NCI-H1105 treated with DMSO at 0.1 percent for 48 hours (cell line): ENCODE measurements around the gene CPNE4.
"Not testable (repeated sequence)": the region's sequence is repeated elsewhere in the genome, so short reads cannot be mapped to it uniquely, and the experiment has no call there.

Source experiments
- DNase-seq: peaks from one replicate; lab custom pipeline; 2025; lab: John Stamatoyannopoulos, UW

CPNE4 gene

GRCh38 chr3:132034486-132035464 is at the start of gene CPNE4:
TSS of gene CPNE4 (minus strand) at chr3:132035014.
- DNase-seq = peak; percentile 94

GRCh38 chr3:132083583-132084279 is 48.9 kb upstream of the CPNE4 start:
- DNase-seq = no peak

- DNase-seq = no peak
Observed at GRCh38 chr3:132083159-132083558, 48.3 kb upstream of the CPNE4 start.

- no peak for DNase-seq
Observed at GRCh38 chr3:132079147-132079546, 44.3 kb upstream of the CPNE4 start.

GRCh38 chr3:132073771-132074170 is 39.0 kb upstream of the CPNE4 start:
- no peak for DNase-seq

GRCh38 chr3:132071043-132071442 is 36.2 kb upstream of the CPNE4 start:
- peak; percentile 79 for DNase-seq

GRCh38 chr3:132064114-132064513 is 29.3 kb upstream of the CPNE4 start:
- no peak for DNase-seq

GRCh38 chr3:132062535-132062934 is 27.7 kb upstream of the CPNE4 start:
- DNase-seq = no peak

GRCh38 chr3:132055872-132056271 is 21.1 kb upstream of the CPNE4 start:
- DNase-seq = no peak

GRCh38 chr3:132047209-132047608 is 12.4 kb upstream of the CPNE4 start:
- DNase-seq = no peak

- not testable (repeated sequence) for DNase-seq
Observed at GRCh38 chr3:132044874-132045273, 10.1 kb upstream of the CPNE4 start.

GRCh38 chr3:132042681-132043080 is 7.9 kb upstream of the CPNE4 start:
- DNase-seq = no peak

GRCh38 chr3:132038198-132038825 is 3.5 kb upstream of the CPNE4 start:
- DNase-seq = peak; percentile 78

- DNase-seq = no peak
Observed at GRCh38 chr3:132037581-132037980, 2.8 kb upstream of the CPNE4 start.

- no peak for DNase-seq
Observed at GRCh38 chr3:132037056-132037455, 2.2 kb upstream of the CPNE4 start.

GRCh38 chr3:132034097-132034485 is 723 bp downstream of the CPNE4 start:
- peak; percentile 37 for DNase-seq

- DNase-seq = peak; percentile 38
Observed at GRCh38 chr3:132033471-132033870, 1.3 kb downstream of the CPNE4 start.

- no peak for DNase-seq
Observed at GRCh38 chr3:132032959-132033358, 1.9 kb downstream of the CPNE4 start.

- peak; percentile 97 for DNase-seq
Observed at GRCh38 chr3:132029182-132029902, 5.5 kb downstream of the CPNE4 start.

- DNase-seq = no peak
Observed at GRCh38 chr3:132022914-132023313, 11.9 kb downstream of the CPNE4 start.

- no peak for DNase-seq
Observed at GRCh38 chr3:132020058-132020457, 14.8 kb downstream of the CPNE4 start.

GRCh38 chr3:132017137-132017536 is 17.7 kb downstream of the CPNE4 start:
- DNase-seq = no peak
